ENCODE measurements around the gene SORL1-AS1.

The SORL1-AS1 gene

DNA sequence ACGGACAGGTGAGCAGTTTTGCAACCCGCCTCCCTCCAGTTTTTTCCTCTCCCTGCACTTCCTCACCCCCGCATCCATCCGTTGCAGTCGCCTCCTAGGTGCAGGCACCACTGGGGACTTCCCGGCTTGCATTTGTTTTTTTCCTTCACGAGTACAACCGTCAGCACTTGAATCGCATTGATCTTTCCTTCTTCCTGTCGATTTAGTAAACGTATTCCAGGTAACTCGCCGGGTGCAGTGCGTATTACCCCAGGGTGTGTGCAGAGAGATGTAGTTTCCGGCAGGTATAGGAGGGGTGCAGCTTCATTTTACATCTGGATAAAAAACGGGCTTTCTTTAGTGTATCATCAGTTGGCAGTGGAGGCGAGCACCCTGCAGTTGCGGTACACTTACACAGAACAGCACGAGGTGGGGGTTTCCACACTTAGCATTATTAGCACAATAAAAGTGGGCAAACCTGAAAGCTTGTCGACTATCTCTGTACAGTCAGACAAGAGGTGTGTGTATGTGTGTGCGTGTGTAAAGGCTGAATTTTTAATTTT lies at the start of gene SORL1-AS1:
TSS of gene SORL1-AS1 (minus strand) at position 359 of the 542 bp plus-strand sequence.
- Histone ChIP-seq H3K4me2 (ENCODE audit: control insufficient read depth, insufficient read depth) (peak within 1 kb of the TSS; percentile 94), H3K4me1 (ENCODE audit: control insufficient read depth, insufficient read depth, low read length) (peaks cover 44% of the 10 kb centered on the region), H4K20me1 (ENCODE audit: control insufficient read depth, insufficient read depth) (no peaks in the 10 kb centered on the region), H3K27ac (ENCODE audit: control insufficient read depth, insufficient read depth) (peak within 1 kb of the TSS; percentile 76), H3K27me3 (replicated peaks in 1 of 2; ENCODE audit: control insufficient read depth in 2 of 2, insufficient read depth in 2 of 2, low read length in 1 of 2) (no peaks in the 10 kb centered on the region), H3K9ac (ENCODE audit: control insufficient read depth, insufficient read depth, low read length) (peak within 1 kb of the TSS; percentile 81), H3K9me3 (replicated peaks; ENCODE audit: control insufficient read depth, insufficient read depth, low read length) (no peaks in the 10 kb centered on the region), H3K79me2 (ENCODE audit: control insufficient read depth, insufficient read depth, low read length) (peaks cover 86% of the 10 kb centered on the region), H2AFZ (ENCODE audit: control insufficient read depth, low read depth, low read length) (peak within 1 kb of the TSS; percentile 56), H3K4me3 (peak within 1 kb of the TSS; percentile 77), H3K36me3 (ENCODE audit: control insufficient read depth in 2 of 2, insufficient read depth in 2 of 2, low read length in 1 of 2) (0 out of 4 replicates have a peak, but pooled peaks cover 0 to 3% of the 10 kb centered on the region in 2 experiments)
- ChIA-PET RAD21 (ENCODE audit: unreplicated experiment) (interaction anchor here (1.0 to 12.7 kb wide), 5 partner anchors 9 to 42 kb away, joined by 3 to 232 read pairs (median 6); no protein-coding TSS in a partner anchor), CTCF (interaction anchor here (0.6 to 4.9 kb wide), 11 partner anchors 10 to 1568 kb away, joined by 3 to 31 read pairs (median 4); no protein-coding TSS in a partner anchor), SMC1A (ENCODE audit: uncharacterized antibody, unreplicated experiment) (interaction anchor here (0.6 to 14.0 kb wide), 9 partner anchors 8 to 116 kb away, joined by 3 to 266 read pairs (median 3); no protein-coding TSS in a partner anchor), POLR2A (interaction anchor here (0.7 to 4.9 kb wide), 6 partner anchors 10 to 116 kb away, joined by 3 to 86 read pairs (median 9); no protein-coding TSS in a partner anchor)
- in situ Hi-C loops (cut with MboI) (loop anchor here (25.0 kb wide), 1 partner anchor 1610 kb away; the partner anchor contains the start of gene HSPA8), intact Hi-C loops (cut with micrococcal nuclease; ENCODE audit: unreplicated experiment) (loop anchor here (2.0 to 5.0 kb wide), 3 partner anchors 35 to 134 kb away; no protein-coding TSS in a partner anchor)
- no peak for FAIRE-seq
- BruUV-seq (replicated peaks), result no TSS peak
- no peak for DNase-seq (ENCODE audit: low read depth, low spot score)
- under 1% methylated on average over 21 of the region's 21 CpGs for WGBS (ENCODE audit: insufficient coverage, insufficient replicate concordance, low lambda C conversion rate, missing lambda C conversion rate)
- peak; percentile 43 for ATAC-seq
- no peak for TF ChIP-seq BRCA1 (IDR thresholded peaks at IDR 0.05; ENCODE audit: low read depth, low read length)
- TF ChIP-seq SRF (IDR thresholded peaks at IDR 0.05; ENCODE audit: low read depth in 2 of 2, low read length in 2 of 2), result 0 out of 4 replicates have a peak, but pooled peaks of 1 of the 2 experiments have one; percentile 2
- TF ChIP-seq ESRRA (IDR thresholded peaks at IDR 0.05; ENCODE audit: low read length), result no peak
- 0 out of 2 replicates have a peak, but pooled peaks have one; percentile 2 for TF ChIP-seq NKRF (conservative IDR thresholded peaks at IDR 0.05)
- TF ChIP-seq ZZZ3 (IDR thresholded peaks at IDR 0.05; ENCODE audit: control insufficient read depth, insufficient read length, low read depth), result no peak
- TF ChIP-seq YBX1 (IDR thresholded peaks at IDR 0.05), result no peak
- TF ChIP-seq CEBPZ (IDR thresholded peaks at IDR 0.05; ENCODE audit: low read depth, low read length), result no peak
- no peak for TF ChIP-seq NR2C1 (IDR thresholded peaks at IDR 0.05)
- TF ChIP-seq EED (IDR thresholded peaks at IDR 0.05; ENCODE audit: low read depth), result peak; percentile 63; the same call in 1 of the 2 replicates
- no peak for TF ChIP-seq SMARCA5 (IDR thresholded peaks at IDR 0.05)
- TF ChIP-seq ZNF24 (IDR thresholded peaks at IDR 0.05), result no peak
- no peak for TF ChIP-seq KLF5 (IDR thresholded peaks at IDR 0.05; ENCODE audit: partially characterized antibody)
- TF ChIP-seq, protein P1, sequence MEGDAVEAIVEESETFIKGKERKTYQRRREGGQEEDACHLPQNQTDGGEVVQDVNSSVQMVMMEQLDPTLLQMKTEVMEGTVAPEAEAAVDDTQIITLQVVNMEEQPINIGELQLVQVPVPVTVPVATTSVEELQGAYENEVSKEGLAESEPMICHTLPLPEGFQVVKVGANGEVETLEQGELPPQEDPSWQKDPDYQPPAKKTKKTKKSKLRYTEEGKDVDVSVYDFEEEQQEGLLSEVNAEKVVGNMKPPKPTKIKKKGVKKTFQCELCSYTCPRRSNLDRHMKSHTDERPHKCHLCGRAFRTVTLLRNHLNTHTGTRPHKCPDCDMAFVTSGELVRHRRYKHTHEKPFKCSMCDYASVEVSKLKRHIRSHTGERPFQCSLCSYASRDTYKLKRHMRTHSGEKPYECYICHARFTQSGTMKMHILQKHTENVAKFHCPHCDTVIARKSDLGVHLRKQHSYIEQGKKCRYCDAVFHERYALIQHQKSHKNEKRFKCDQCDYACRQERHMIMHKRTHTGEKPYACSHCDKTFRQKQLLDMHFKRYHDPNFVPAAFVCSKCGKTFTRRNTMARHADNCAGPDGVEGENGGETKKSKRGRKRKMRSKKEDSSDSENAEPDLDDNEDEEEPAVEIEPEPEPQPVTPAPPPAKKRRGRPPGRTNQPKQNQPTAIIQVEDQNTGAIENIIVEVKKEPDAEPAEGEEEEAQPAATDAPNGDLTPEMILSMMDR (IDR thresholded peaks at IDR 0.05 in 2 of 3, conservative IDR thresholded peaks at IDR 0.05 in 1 of 3; ENCODE audit: control insufficient read depth in 2 of 3, extremely low read depth in 1 of 3, insufficient read depth in 1 of 3, low read depth in 3 of 3, low read length in 3 of 3), result no peak
- TF ChIP-seq KDM1A (IDR thresholded peaks at IDR 0.05; ENCODE audit: borderline replicate concordance), result no peak
- peak; percentile 30 for TF ChIP-seq SMAD5 (IDR thresholded peaks at IDR 0.05; ENCODE audit: low read depth)
